Measurements from ENCODE around the gene KIF5B. TPM values are rescaled to one million over a fixed set of nuclear protein-coding genes. Genes with fewer than 3 reads are reported as not detected.
A peak's percentile ranks its signal among the peaks of the same experiment; 100 is the strongest.

The KIF5B gene
- total RNA-seq, 1 donor from 2014 or later, result 105 TPM

GRCh38 chr10:32036922-32037321, 19.3 kb downstream of the KIF5B start:
- H3K4me1 Mint-ChIP-seq (ENCODE audit: low read depth, unreplicated experiment), result no peaks in the 10 kb centered on the region
- H3K27ac Mint-ChIP-seq (ENCODE audit: unreplicated experiment), result no peak overlapping the region
- no peaks in the 10 kb centered on the region for H3K36me3 Mint-ChIP-seq (ENCODE audit: unreplicated experiment)
- no peak for DNase-seq
- no peak for TF ChIP-seq CTCF (IDR thresholded peaks at IDR 0.05; ENCODE audit: partially characterized antibody, unreplicated experiment)
- no peaks in the 10 kb centered on the region for H3K9me3 Mint-ChIP-seq (ENCODE audit: unreplicated experiment)
- H3K4me3 Mint-ChIP-seq (ENCODE audit: unreplicated experiment), result no peak overlapping the region
- H3K27me3 Mint-ChIP-seq (ENCODE audit: unreplicated experiment), result no peaks in the 10 kb centered on the region

GRCh38 chr10:32035038-32035437, 21.2 kb downstream of the KIF5B start:
- Mint-ChIP-seq H3K36me3 (ENCODE audit: unreplicated experiment) (peaks cover 3% of the 10 kb centered on the region), H3K4me3 (ENCODE audit: unreplicated experiment) (no peak overlapping the region), H3K27me3 (ENCODE audit: unreplicated experiment) (no peaks in the 10 kb centered on the region), H3K9me3 (ENCODE audit: unreplicated experiment) (no peaks in the 10 kb centered on the region), H3K27ac (ENCODE audit: unreplicated experiment) (no peak overlapping the region), H3K4me1 (ENCODE audit: low read depth, unreplicated experiment) (no peaks in the 10 kb centered on the region)
- DNase-seq, result no peak
- TF ChIP-seq CTCF (IDR thresholded peaks at IDR 0.05; ENCODE audit: partially characterized antibody, unreplicated experiment), result no peak

- no peak for TF ChIP-seq CTCF (IDR thresholded peaks at IDR 0.05; ENCODE audit: partially characterized antibody, unreplicated experiment)
- no peak overlapping the region for H3K4me3 Mint-ChIP-seq (ENCODE audit: unreplicated experiment)
Observed at GRCh38 chr10:32033171-32033570, 23.1 kb downstream of the KIF5B start.

GRCh38 chr10:32031920-32032319, 24.3 kb downstream of the KIF5B start:
- Mint-ChIP-seq H3K9me3 (ENCODE audit: unreplicated experiment) (no peaks in the 10 kb centered on the region), H3K27me3 (ENCODE audit: unreplicated experiment) (no peaks in the 10 kb centered on the region), H3K36me3 (ENCODE audit: unreplicated experiment) (peaks cover 3% of the 10 kb centered on the region), H3K27ac (ENCODE audit: unreplicated experiment) (no peak overlapping the region), H3K4me1 (ENCODE audit: low read depth, unreplicated experiment) (no peaks in the 10 kb centered on the region), H3K4me3 (ENCODE audit: unreplicated experiment) (no peak overlapping the region)
- DNase-seq, result no peak
- no peak for TF ChIP-seq CTCF (IDR thresholded peaks at IDR 0.05; ENCODE audit: partially characterized antibody, unreplicated experiment)

More at GRCh38 chr10:32033171-32033570, 23.1 kb downstream of the KIF5B start:
- no peaks in the 10 kb centered on the region for H3K4me1 Mint-ChIP-seq (ENCODE audit: low read depth, unreplicated experiment)
- no peak overlapping the region for H3K27ac Mint-ChIP-seq (ENCODE audit: unreplicated experiment)
- no peaks in the 10 kb centered on the region for H3K9me3 Mint-ChIP-seq (ENCODE audit: unreplicated experiment)
- H3K36me3 Mint-ChIP-seq (ENCODE audit: unreplicated experiment), result peaks cover 3% of the 10 kb centered on the region
- DNase-seq, result no peak
- H3K27me3 Mint-ChIP-seq (ENCODE audit: unreplicated experiment), result no peaks in the 10 kb centered on the region

- no peaks in the 10 kb centered on the region for H3K27me3 Mint-ChIP-seq (ENCODE audit: unreplicated experiment)
- no peaks in the 10 kb centered on the region for H3K9me3 Mint-ChIP-seq (ENCODE audit: unreplicated experiment)
- TF ChIP-seq CTCF (IDR thresholded peaks at IDR 0.05; ENCODE audit: partially characterized antibody, unreplicated experiment), result no peak
- H3K36me3 Mint-ChIP-seq (ENCODE audit: unreplicated experiment), result peaks cover 3% of the 10 kb centered on the region
- no peak for DNase-seq
- H3K27ac Mint-ChIP-seq (ENCODE audit: unreplicated experiment), result peak overlapping the region; percentile 14
- H3K4me1 Mint-ChIP-seq (ENCODE audit: low read depth, unreplicated experiment), result no peaks in the 10 kb centered on the region
- H3K4me3 Mint-ChIP-seq (ENCODE audit: unreplicated experiment), result no peak overlapping the region
Observed at GRCh38 chr10:32031424-32031823, 24.8 kb downstream of the KIF5B start.
